Measurements from ENCODE around the gene COL9A1. TPM values are rescaled to one million over a fixed set of nuclear protein-coding genes. Genes with fewer than 3 reads are reported as not detected.

The COL9A1 gene
- total RNA-seq, 1 experiment from 2014 or later, result not detected

GRCh38 chr6:70172252-70172651 lies 130.6 kb downstream of the COL9A1 start:
- H3K79me2 ChIP-seq (ENCODE audit: insufficient read depth, low read length), result no peaks in the 10 kb centered on the region
- no peak overlapping the region for H3K27ac ChIP-seq (ENCODE audit: low read depth, low read length)
- ChIA-PET POLR2A (no interaction called here), CTCF (no interaction called here), RAD21 (ENCODE audit: low non-redundant PET in 1 of 2, low total read pairs in 2 of 2, uncharacterized antibody in 2 of 2, unreplicated experiment in 2 of 2) (no interaction called here)
- TF ChIP-seq ATF3 (IDR thresholded peaks at IDR 0.05), result no peak
- TF ChIP-seq TCF7L2 (IDR thresholded peaks at IDR 0.05; ENCODE audit: borderline replicate concordance, extremely low read depth, insufficient read depth, insufficient read length), result no peak
- TF ChIP-seq POLR2AphosphoS5 (IDR thresholded peaks at IDR 0.05; ENCODE audit: low read depth, low read length), result no peak
- TF ChIP-seq SRF (IDR thresholded peaks at IDR 0.05; ENCODE audit: low read depth), result no peak
- no peak for TF ChIP-seq SP1 (IDR thresholded peaks at IDR 0.05; ENCODE audit: low read depth)
- TF ChIP-seq YY1 (IDR thresholded peaks at IDR 0.05; ENCODE audit: extremely low read depth, insufficient replicate concordance, low read depth, low read length), result no peak
- TF ChIP-seq EZH2phosphoT487 (IDR thresholded peaks at IDR 0.05; ENCODE audit: borderline replicate concordance), result no peak
- no peak for TF ChIP-seq MAX (IDR thresholded peaks at IDR 0.05)
- H3K36me3 ChIP-seq (ENCODE audit: control insufficient read depth in 1 of 2, insufficient read depth in 2 of 2, low read length in 2 of 2), result no peaks in the 10 kb centered on the region
- H3K9me2 ChIP-seq (ENCODE audit: insufficient read depth), result no peaks in the 10 kb centered on the region
- no peaks in the 10 kb centered on the region for H3K4me1 ChIP-seq (ENCODE audit: control insufficient read depth in 1 of 2, insufficient read depth in 2 of 2, low read length in 2 of 2)
- H2AFZ ChIP-seq (ENCODE audit: low read depth, low read length, poor library complexity, severe bottlenecking), result no peak overlapping the region
- ATAC-seq (no peak), DNase-seq (ENCODE audit: low read depth, low spot score) (no peak)
- no peak overlapping the region for H3K4me3 ChIP-seq (replicated peaks in 1 of 2; ENCODE audit: low read depth in 1 of 2, low read length in 2 of 2)
- BruUV-seq (replicated peaks), result no TSS peak
- H3K9ac ChIP-seq (ENCODE audit: low read length), result no peak overlapping the region
- H4K20me1 ChIP-seq (ENCODE audit: insufficient read depth), result no peaks in the 10 kb centered on the region
- no peaks in the 10 kb centered on the region for H3K9me3 ChIP-seq (ENCODE audit: control insufficient read depth in 1 of 2, insufficient read depth in 1 of 2, low read depth in 1 of 2, low read length in 2 of 2)
- no peak overlapping the region for H3K4me2 ChIP-seq (ENCODE audit: low read length)
- peaks cover 15% of the 10 kb centered on the region; the same call in 1 of the 2 replicates for H3K27me3 ChIP-seq (ENCODE audit: insufficient read depth, low read length)
- intact Hi-C loops (cut with micrococcal nuclease), result no loop called here

DNA sequence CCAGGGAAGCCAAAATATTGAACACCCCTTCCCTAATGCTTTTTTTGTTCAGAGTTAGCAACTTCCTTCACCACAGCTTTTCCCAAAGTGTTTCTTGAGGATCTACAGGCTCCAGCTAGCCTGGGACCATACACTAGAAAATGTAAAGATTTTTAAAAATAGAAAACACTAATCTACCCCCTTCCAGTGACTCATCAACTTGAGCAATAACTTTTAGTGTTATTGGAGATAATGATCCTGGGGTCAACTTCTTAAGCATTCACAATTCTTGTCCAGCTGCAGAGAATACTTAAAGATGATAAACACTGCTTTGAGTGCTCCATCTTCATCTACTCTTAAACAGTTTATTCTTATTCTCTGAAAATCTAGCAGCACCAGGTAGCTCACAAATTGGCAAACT lies 131.6 kb downstream of the COL9A1 start:
- CTCF ChIA-PET, result no interaction called here
- intact Hi-C loops (cut with micrococcal nuclease), result no loop called here
- TF ChIP-seq ELF1 (IDR thresholded peaks at IDR 0.05; ENCODE audit: borderline replicate concordance, low read depth) (no peak), POLR2AphosphoS5 (IDR thresholded peaks at IDR 0.05; ENCODE audit: low read depth, low read length) (no peak), FOSL1 (IDR thresholded peaks at IDR 0.05; ENCODE audit: low read depth) (no peak), SRF (IDR thresholded peaks at IDR 0.05; ENCODE audit: low read depth) (no peak), MAX (IDR thresholded peaks at IDR 0.05) (no peak)
- TF ChIP-seq, protein P1, sequence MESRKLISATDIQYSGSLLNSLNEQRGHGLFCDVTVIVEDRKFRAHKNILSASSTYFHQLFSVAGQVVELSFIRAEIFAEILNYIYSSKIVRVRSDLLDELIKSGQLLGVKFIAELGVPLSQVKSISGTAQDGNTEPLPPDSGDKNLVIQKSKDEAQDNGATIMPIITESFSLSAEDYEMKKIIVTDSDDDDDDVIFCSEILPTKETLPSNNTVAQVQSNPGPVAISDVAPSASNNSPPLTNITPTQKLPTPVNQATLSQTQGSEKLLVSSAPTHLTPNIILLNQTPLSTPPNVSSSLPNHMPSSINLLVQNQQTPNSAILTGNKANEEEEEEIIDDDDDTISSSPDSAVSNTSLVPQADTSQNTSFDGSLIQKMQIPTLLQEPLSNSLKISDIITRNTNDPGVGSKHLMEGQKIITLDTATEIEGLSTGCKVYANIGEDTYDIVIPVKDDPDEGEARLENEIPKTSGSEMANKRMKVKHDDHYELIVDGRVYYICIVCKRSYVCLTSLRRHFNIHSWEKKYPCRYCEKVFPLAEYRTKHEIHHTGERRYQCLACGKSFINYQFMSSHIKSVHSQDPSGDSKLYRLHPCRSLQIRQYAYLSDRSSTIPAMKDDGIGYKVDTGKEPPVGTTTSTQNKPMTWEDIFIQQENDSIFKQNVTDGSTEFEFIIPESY (IDR thresholded peaks at IDR 0.05; ENCODE audit: extremely low read depth, insufficient replicate concordance, low read length), result no peak
- TF ChIP-seq, protein P2, sequence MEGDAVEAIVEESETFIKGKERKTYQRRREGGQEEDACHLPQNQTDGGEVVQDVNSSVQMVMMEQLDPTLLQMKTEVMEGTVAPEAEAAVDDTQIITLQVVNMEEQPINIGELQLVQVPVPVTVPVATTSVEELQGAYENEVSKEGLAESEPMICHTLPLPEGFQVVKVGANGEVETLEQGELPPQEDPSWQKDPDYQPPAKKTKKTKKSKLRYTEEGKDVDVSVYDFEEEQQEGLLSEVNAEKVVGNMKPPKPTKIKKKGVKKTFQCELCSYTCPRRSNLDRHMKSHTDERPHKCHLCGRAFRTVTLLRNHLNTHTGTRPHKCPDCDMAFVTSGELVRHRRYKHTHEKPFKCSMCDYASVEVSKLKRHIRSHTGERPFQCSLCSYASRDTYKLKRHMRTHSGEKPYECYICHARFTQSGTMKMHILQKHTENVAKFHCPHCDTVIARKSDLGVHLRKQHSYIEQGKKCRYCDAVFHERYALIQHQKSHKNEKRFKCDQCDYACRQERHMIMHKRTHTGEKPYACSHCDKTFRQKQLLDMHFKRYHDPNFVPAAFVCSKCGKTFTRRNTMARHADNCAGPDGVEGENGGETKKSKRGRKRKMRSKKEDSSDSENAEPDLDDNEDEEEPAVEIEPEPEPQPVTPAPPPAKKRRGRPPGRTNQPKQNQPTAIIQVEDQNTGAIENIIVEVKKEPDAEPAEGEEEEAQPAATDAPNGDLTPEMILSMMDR (IDR thresholded peaks at IDR 0.05 in 2 of 3, conservative IDR thresholded peaks at IDR 0.05 in 1 of 3; ENCODE audit: borderline replicate concordance in 1 of 3, insufficient read depth in 1 of 3, low read depth in 2 of 3, low read length in 2 of 3), result no peak

More for the DNA sequence above, 131.6 kb downstream of the COL9A1 start:
- H4K20me1 ChIP-seq (ENCODE audit: insufficient read depth), result no peaks in the 10 kb centered on the region
- DNase-seq (ENCODE audit: low read depth, low spot score) (no peak), ATAC-seq (no peak)
- no peak overlapping the region for H3K27ac ChIP-seq (ENCODE audit: low read depth, low read length)
- H3K9me3 ChIP-seq (ENCODE audit: control insufficient read depth in 1 of 2, insufficient read depth in 1 of 2, low read depth in 1 of 2, low read length in 2 of 2), result no peaks in the 10 kb centered on the region
- H3K27me3 ChIP-seq (ENCODE audit: insufficient read depth, low read length), result peaks cover 22% of the 10 kb centered on the region
- no peak overlapping the region for H3K9ac ChIP-seq (ENCODE audit: low read length)
- H3K4me2 ChIP-seq (ENCODE audit: low read length), result no peak overlapping the region
- no TSS peak for BruUV-seq (replicated peaks)
- H3K9me2 ChIP-seq (ENCODE audit: insufficient read depth), result no peaks in the 10 kb centered on the region
- H3K36me3 ChIP-seq (ENCODE audit: control insufficient read depth in 1 of 2, insufficient read depth in 2 of 2, low read length in 2 of 2), result no peaks in the 10 kb centered on the region
- no peaks in the 10 kb centered on the region for H3K79me2 ChIP-seq (ENCODE audit: insufficient read depth, low read length)
- H3K4me1 ChIP-seq (ENCODE audit: control insufficient read depth in 1 of 2, insufficient read depth in 2 of 2, low read length in 2 of 2), result no peaks in the 10 kb centered on the region
- RAD21 ChIA-PET (ENCODE audit: low non-redundant PET in 1 of 2, low total read pairs in 2 of 2, uncharacterized antibody in 2 of 2, unreplicated experiment in 2 of 2), result no interaction called here
- POLR2A ChIA-PET, result no interaction called here
- no peak overlapping the region for H3K4me3 ChIP-seq (replicated peaks in 1 of 2; ENCODE audit: low read depth in 1 of 2, low read length in 2 of 2)
- H2AFZ ChIP-seq (ENCODE audit: low read depth, low read length, poor library complexity, severe bottlenecking), result no peak overlapping the region

Measured in HCT116 (cell line).